Measurements from ENCODE around the gene SOCS4.
"Not testable (repeated sequence)": the region's sequence is repeated elsewhere in the genome, so short reads cannot be mapped to it uniquely, and the experiment has no call there.

SOCS4 gene

DNA sequence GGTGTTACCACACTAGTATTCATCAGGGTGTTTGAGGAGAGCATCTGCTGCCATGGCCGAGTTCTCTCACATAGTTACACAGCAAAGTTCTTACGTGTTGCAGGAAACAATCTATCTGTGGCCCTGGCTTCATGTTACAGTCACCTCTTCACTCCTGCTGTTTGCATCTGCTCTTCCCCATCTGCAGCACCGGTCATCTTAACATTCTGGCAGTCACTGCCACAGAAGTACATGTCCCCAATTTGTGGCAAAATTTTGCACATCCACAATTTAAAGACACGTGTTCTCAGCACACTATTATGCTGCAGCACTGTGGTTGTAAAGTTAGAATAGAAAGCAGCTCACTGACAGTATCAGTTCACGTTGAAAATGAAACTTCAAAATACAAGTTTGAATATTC, 47.6 kb downstream of the SOCS4 start:
- Histone ChIP-seq H3K4me3 (IDR thresholded peaks at IDR 0.05; ENCODE audit: insufficient read depth, low read depth, low read length) (no peak overlapping the region), H3K9ac (peak overlapping the region; percentile 27; the same call in 1 of the 2 replicates), H2AFZ (ENCODE audit: low read depth) (peak overlapping the region; percentile 53), H3K27me3 (ENCODE audit: insufficient read depth, low read depth) (no peaks in the 10 kb centered on the region), H3K79me2 (ENCODE audit: insufficient read depth, low read depth) (no peaks in the 10 kb centered on the region), H3K4me2 (peak overlapping the region; percentile 76), H3K4me1 (ENCODE audit: low read depth, poor library complexity, severe bottlenecking) (peaks cover 24% of the 10 kb centered on the region), H3K27ac (peak overlapping the region; percentile 52), H4K20me1 (ENCODE audit: insufficient read depth) (no peaks in the 10 kb centered on the region), H3K36me3 (ENCODE audit: insufficient read depth) (no peaks in the 10 kb centered on the region)
- no peak for TF ChIP-seq CTCF (conservative IDR thresholded peaks at IDR 0.05; ENCODE audit: low read depth, low read length)

GRCh38 chr14:55075628-55076175, 48.7 kb downstream of the SOCS4 start:
- H3K4me1 ChIP-seq (ENCODE audit: low read depth, poor library complexity, severe bottlenecking), result peaks cover 24% of the 10 kb centered on the region
- H3K4me2 ChIP-seq, result peak overlapping the region; percentile 76; the same call in 1 of the 2 replicates
- no peaks in the 10 kb centered on the region for H3K27me3 ChIP-seq (ENCODE audit: insufficient read depth, low read depth)
- H3K36me3 ChIP-seq (ENCODE audit: insufficient read depth), result no peaks in the 10 kb centered on the region
- TF ChIP-seq CTCF (conservative IDR thresholded peaks at IDR 0.05; ENCODE audit: low read depth, low read length), result no peak
- H2AFZ ChIP-seq (ENCODE audit: low read depth), result no peak overlapping the region
- H3K4me3 ChIP-seq (IDR thresholded peaks at IDR 0.05; ENCODE audit: insufficient read depth, low read depth, low read length), result no peak overlapping the region
- no peaks in the 10 kb centered on the region for H3K79me2 ChIP-seq (ENCODE audit: insufficient read depth, low read depth)
- H4K20me1 ChIP-seq (ENCODE audit: insufficient read depth), result no peaks in the 10 kb centered on the region
- no peak overlapping the region for H3K27ac ChIP-seq
- no peak overlapping the region for H3K9ac ChIP-seq

- Histone ChIP-seq H3K27ac (no peak overlapping the region), H3K36me3 (ENCODE audit: insufficient read depth) (no peaks in the 10 kb centered on the region), H3K79me2 (ENCODE audit: insufficient read depth, low read depth) (no peaks in the 10 kb centered on the region), H3K9ac (no peak overlapping the region), H4K20me1 (ENCODE audit: insufficient read depth) (no peaks in the 10 kb centered on the region), H2AFZ (ENCODE audit: low read depth) (no peak overlapping the region), H3K4me2 (no peak overlapping the region), H3K4me1 (ENCODE audit: low read depth, poor library complexity, severe bottlenecking) (peaks cover 24% of the 10 kb centered on the region), H3K27me3 (ENCODE audit: insufficient read depth, low read depth) (no peaks in the 10 kb centered on the region), H3K4me3 (IDR thresholded peaks at IDR 0.05; ENCODE audit: insufficient read depth, low read depth, low read length) (no peak overlapping the region)
- TF ChIP-seq CTCF (conservative IDR thresholded peaks at IDR 0.05; ENCODE audit: low read depth, low read length), result no peak
Observed at GRCh38 chr14:55077170-55078151, 50.4 kb downstream of the SOCS4 start.

- not testable (repeated sequence) for H3K27ac ChIP-seq; H3K4me2 ChIP-seq; H3K9ac ChIP-seq; H4K20me1 ChIP-seq (ENCODE audit: insufficient read depth); H3K4me1 ChIP-seq (ENCODE audit: low read depth, poor library complexity, severe bottlenecking); H3K79me2 ChIP-seq (ENCODE audit: insufficient read depth, low read depth); H2AFZ ChIP-seq (ENCODE audit: low read depth); H3K4me3 ChIP-seq (IDR thresholded peaks at IDR 0.05; ENCODE audit: insufficient read depth, low read depth, low read length); H3K27me3 ChIP-seq (ENCODE audit: insufficient read depth, low read depth); H3K36me3 ChIP-seq (ENCODE audit: insufficient read depth)
Observed at GRCh38 chr14:55079961-55080360, 52.9 kb downstream of the SOCS4 start.
